ENCODE measurements around the gene CAPG.

The CAPG gene

GRCh38 chr2:85347599-85347998 is 62.6 kb downstream of the CAPG start:
- Histone ChIP-seq H2AFZ (ENCODE audit: low read length) (no peak overlapping the region), H3K9me2 (replicated peaks; ENCODE audit: insufficient read depth, low read length) (no peaks in the 10 kb centered on the region), H3K36me3 (replicated peaks; ENCODE audit: insufficient read depth, low read length) (no peaks in the 10 kb centered on the region), H3K27me3 (replicated peaks; ENCODE audit: insufficient read depth, low read length) (no peaks in the 10 kb centered on the region), H4K20me1 (ENCODE audit: insufficient read depth, low read length) (no peaks in the 10 kb centered on the region), H3K4me1 (ENCODE audit: low read length) (no peaks in the 10 kb centered on the region), H3K9ac (ENCODE audit: low read length) (no peak overlapping the region), H3K4me2 (ENCODE audit: low read depth, low read length) (no peak overlapping the region), H3K79me2 (ENCODE audit: low read length) (peaks cover 2% of the 10 kb centered on the region; the same call in 1 of the 2 replicates), H3K27ac (ENCODE audit: low read length) (no peak overlapping the region), H3K4me3 (ENCODE audit: low read length) (no peak overlapping the region), H3F3A (ENCODE audit: insufficient read depth, low read length) (no peaks in the 10 kb centered on the region), H3K9me3 (replicated peaks; ENCODE audit: insufficient read depth, low read length) (no peaks in the 10 kb centered on the region)
- no peak for TF ChIP-seq EZH2 (optimal IDR thresholded peaks at IDR 0.05; ENCODE audit: low read depth, low read length)
- no peak for TF ChIP-seq EZH2phosphoT487 (IDR thresholded peaks at IDR 0.05; ENCODE audit: low read length)
- TF ChIP-seq, protein P1, sequence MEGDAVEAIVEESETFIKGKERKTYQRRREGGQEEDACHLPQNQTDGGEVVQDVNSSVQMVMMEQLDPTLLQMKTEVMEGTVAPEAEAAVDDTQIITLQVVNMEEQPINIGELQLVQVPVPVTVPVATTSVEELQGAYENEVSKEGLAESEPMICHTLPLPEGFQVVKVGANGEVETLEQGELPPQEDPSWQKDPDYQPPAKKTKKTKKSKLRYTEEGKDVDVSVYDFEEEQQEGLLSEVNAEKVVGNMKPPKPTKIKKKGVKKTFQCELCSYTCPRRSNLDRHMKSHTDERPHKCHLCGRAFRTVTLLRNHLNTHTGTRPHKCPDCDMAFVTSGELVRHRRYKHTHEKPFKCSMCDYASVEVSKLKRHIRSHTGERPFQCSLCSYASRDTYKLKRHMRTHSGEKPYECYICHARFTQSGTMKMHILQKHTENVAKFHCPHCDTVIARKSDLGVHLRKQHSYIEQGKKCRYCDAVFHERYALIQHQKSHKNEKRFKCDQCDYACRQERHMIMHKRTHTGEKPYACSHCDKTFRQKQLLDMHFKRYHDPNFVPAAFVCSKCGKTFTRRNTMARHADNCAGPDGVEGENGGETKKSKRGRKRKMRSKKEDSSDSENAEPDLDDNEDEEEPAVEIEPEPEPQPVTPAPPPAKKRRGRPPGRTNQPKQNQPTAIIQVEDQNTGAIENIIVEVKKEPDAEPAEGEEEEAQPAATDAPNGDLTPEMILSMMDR (IDR thresholded peaks at IDR 0.05; ENCODE audit: low read length) = no peak
- no peak for DNase-seq
